GM12801 (cell line): Measurements from ENCODE around the gene SLC35F4.

Source experiments
- TF ChIP-seq, protein P1 (sequence below): IDR thresholded peaks from one replicate; pipeline ENCODE4 v1.5.1; 2011; ENCODE audit warnings: control low read depth; ENCODE audit not compliant: insufficient read length; ENCODE audit errors: extremely low read depth

The SLC35F4 gene

GRCh38 chr14:57574617-57575288, 291.1 kb downstream of the SLC35F4 start:
- TF ChIP-seq, protein P1, sequence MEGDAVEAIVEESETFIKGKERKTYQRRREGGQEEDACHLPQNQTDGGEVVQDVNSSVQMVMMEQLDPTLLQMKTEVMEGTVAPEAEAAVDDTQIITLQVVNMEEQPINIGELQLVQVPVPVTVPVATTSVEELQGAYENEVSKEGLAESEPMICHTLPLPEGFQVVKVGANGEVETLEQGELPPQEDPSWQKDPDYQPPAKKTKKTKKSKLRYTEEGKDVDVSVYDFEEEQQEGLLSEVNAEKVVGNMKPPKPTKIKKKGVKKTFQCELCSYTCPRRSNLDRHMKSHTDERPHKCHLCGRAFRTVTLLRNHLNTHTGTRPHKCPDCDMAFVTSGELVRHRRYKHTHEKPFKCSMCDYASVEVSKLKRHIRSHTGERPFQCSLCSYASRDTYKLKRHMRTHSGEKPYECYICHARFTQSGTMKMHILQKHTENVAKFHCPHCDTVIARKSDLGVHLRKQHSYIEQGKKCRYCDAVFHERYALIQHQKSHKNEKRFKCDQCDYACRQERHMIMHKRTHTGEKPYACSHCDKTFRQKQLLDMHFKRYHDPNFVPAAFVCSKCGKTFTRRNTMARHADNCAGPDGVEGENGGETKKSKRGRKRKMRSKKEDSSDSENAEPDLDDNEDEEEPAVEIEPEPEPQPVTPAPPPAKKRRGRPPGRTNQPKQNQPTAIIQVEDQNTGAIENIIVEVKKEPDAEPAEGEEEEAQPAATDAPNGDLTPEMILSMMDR, result no peak

- TF ChIP-seq, protein P1, result no peak
These were observed 292.7 kb downstream of the SLC35F4 start for GRCh38 chr14:57573173-57573572.

DNA sequence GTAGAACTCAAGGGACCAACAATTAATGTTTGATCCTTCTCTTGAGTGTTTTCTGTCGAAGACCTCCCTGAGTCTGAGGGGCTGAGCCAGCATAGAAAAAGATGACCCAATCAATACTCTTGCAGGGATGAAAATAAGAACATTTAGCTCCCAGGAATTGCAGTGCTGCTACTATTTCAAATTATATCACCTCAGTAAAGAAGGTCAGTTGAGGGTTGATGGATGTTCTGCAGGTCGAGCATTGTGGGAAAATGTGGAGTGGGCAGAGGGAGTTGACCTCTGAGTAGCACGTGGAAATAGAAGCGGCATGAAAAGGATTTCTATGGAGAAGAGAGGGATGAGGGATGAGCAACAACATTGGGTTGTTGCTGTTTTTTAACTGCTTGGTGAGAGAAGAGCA, 297.3 kb downstream of the SLC35F4 start:
- TF ChIP-seq, protein P1, result no peak

DNA sequence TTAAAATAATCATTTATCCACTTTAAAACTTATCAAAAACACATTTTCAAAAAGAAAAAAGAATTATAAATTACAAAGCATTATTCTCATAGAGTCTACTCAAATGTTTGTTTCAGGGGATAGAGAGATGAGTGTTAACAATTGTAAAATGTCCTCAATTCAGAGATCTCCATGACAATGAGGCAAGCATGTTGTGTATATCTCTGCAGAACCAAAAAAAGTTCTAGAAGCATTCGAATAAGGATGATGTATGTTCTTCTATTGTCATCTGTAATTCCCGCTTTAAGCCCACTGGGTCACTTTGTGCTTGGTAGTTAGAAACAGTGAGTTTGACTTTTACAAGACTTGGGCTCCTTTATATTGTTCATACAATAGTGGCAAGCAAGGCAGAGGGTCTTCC, 298.7 kb downstream of the SLC35F4 start:
- TF ChIP-seq, protein P1, result no peak

- TF ChIP-seq, protein P1, result no peak
These were observed 305.2 kb downstream of the SLC35F4 start for GRCh38 chr14:57560681-57561080.

- TF ChIP-seq, protein P1, result no peak
These were observed 306.3 kb downstream of the SLC35F4 start for GRCh38 chr14:57559576-57559975.

- TF ChIP-seq, protein P1, result no peak
These were observed 316.0 kb downstream of the SLC35F4 start for GRCh38 chr14:57549765-57550420.
